NK-92 (cell line): ENCODE results near the gene ITPR3.

Experiments used
- DNase-seq: peaks from one replicate; lab custom pipeline; 2025; ENCODE audit not compliant: unreplicated experiment; lab: John Stamatoyannopoulos, UW

ITPR3 gene

DNA sequence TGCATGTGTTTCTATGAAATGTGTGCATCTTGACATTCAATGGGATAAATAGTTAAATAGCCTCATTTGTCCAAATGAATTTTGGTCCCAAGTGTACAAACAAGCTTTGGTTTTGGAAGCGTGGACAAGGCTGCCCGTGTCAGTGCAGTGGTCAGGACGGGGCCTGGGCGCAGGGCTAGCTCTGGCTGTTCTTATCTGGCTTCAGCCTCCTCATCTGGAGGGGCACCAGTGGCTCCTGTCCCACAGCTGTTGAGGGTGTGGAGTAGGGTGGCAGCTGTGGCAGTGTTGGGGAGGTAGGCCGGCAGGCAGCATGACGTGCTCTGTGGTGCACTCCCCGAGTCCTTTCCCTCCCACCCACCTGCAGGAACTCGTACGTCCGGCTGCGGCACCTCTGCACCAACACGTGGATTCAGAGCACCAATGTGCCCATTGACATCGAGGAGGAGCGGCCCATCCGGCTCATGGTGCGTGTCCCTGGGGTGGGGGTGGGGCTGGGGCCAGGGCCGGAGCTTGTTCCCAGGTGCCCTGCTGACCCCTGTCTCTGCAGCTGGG lies 43.5 kb downstream of the ITPR3 start:
- no peak for DNase-seq

DNA sequence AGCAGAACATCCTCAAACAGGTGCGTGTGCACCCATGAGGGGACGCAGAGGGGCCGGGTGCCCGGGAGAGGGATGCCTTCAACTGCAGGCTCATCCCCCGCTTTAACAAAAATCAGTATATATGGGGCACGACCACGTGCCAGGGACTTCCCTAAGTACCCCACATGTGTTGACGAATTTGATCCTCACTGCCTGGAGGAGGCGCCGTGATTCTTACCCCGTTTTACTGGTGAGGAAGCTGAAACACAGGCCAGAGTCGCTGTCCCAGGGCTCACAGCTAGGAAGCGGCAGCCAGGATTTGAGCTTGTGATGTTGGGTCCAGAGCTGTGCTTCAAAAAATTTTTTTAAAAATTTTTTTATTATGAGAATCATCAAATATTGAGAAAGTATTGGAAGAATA lies 44.8 kb downstream of the ITPR3 start:
- no peak for DNase-seq

DNA sequence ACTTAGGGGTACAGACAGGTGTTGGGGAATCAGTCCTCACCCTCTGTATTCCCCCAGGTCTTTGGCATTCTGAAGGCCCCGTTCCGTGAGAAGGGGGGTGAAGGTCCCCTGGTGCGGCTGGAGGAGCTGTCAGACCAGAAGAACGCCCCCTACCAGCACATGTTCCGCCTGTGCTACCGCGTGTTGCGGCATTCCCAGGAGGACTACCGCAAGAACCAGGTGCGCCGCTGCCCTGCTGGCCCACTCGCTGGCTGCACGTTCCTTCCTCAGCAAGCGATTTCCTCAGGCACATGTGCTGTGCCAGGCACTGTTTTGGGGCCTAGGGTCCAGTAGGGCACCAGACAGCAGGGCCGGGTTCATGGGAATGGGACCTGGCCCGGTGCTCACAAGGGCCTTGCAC lies 46.0 kb downstream of the ITPR3 start:
- no peak for DNase-seq

DNA sequence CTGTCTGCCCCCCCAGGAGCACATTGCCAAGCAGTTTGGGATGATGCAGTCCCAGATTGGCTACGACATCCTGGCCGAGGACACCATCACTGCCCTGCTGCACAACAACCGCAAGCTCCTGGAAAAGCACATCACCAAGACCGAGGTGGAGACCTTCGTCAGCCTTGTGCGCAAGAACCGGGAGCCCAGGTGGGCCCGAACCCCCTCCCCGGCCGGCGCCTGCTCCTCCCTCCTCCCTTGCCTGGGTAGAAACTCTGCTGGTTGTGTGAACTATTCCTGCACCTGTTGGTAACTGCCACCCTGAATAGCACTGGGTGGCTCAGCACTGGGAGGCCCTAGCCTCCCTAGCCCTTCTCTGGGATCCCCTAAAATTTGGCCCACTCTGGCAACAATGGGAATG lies 46.7 kb downstream of the ITPR3 start:
- no peak for DNase-seq

DNA sequence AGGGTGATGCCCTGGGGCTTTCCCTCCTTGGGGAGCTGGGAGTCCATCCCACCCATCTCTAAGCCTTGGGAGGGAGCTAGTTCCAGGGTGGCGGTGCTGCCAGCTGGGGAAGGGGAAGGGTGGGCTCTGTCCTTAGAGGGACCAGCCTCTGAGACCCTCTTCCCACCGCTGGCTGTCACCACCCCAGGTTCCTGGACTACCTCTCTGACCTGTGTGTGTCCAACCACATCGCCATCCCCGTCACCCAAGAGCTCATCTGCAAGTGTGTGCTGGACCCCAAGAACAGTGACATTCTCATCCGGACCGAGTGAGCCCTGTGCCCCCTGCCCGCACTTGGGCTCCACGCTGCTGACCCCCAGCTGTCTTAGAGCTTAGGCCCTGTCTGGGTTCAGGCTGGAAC lies 47.2 kb downstream of the ITPR3 start:
- no peak for DNase-seq

DNA sequence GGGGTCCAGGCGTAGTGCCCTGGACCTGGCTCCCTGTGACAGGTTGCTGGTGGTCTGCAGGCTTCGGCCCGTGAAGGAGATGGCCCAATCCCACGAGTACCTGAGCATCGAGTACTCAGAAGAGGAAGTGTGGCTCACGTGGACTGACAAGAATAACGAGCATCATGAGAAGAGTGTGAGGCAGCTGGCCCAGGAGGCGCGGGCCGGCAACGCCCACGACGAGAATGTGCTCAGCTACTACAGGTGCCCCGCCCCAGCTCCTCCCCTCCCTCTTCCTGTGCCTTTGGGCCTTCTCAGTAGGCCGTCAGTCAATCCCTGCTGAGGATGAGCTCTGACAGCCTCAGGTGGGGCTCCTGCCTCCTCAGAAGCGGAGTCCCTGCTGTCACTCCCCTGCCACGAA lies 47.8 kb downstream of the ITPR3 start:
- DNase-seq = no peak

DNA sequence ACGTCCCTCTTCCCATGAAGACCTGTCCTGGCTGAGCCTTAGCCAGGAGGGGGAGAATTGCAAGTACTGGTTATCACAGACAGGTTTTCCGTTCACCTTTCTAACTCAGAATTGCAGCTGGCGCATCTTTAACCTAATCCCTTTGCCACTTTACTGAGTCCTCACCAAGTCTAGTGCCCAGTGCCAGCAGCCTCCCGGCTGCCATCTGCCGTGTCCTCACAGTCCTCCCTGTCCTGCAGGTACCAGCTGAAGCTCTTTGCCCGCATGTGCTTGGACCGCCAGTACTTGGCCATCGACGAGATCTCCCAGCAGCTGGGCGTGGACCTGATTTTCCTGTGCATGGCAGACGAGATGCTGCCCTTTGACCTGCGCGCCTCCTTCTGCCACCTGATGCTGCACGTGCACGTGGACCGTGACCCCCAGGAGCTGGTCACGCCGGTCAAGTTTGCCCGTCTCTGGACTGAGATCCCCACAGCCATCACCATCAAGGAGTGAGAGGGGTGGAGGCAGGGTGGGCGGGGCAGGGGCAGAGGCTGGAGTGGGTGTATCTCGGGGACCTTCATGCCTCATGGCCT lies 49.1 kb downstream of the ITPR3 start:
- DNase-seq = no peak

DNA sequence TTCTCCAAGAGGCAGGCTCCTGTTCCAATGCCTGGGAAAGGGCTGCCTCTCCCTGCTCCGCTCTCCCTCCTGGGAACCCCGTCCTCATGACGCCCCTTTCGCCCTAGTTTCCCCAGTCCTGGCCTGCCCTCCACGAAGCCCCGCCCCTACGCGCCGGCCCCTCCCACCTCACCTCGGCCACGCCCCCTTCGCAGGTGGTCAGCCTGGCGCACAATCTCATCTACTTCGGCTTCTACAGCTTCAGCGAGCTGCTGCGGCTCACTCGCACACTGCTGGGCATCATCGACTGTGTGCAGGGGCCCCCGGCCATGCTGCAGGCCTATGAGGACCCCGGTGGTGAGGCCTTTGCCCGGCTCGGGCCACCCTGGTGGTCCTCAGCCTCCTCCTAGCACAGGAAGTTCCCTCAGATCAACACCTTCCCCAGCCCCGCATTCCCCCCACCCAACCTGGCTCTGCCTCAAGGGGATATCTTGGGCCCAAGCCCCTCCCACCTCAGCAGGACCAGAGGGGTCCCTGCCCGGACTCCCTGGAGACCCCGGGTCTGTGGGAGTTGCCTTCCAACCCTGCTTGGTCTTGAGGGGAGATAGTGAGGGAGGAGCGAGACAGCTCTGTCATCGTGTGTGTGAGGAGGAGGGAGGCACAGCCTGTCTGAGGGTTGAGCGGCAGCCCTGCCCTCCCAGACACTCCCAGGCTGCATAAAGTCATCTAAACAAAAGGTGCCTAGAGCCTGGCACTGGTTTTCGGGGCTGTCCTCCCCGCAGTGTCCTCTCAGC lies 50.0 kb downstream of the ITPR3 start:
- DNase-seq = no peak

DNA sequence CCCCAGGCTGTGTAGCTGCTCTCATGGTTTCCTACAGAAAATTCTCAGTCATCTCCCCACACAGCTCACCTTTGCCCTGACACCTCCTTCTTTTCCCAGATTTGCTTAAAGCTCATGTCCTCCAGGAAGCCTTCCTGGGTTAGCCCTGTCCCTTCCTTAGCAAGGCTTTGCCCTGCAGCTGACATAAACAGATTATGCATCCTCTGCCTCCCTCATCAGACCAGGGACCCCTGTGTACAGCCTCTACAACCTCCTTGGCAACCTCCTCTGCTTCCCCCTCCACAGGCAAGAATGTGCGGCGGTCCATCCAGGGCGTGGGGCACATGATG lies 50.6 kb downstream of the ITPR3 start:
- no peak for DNase-seq

DNA sequence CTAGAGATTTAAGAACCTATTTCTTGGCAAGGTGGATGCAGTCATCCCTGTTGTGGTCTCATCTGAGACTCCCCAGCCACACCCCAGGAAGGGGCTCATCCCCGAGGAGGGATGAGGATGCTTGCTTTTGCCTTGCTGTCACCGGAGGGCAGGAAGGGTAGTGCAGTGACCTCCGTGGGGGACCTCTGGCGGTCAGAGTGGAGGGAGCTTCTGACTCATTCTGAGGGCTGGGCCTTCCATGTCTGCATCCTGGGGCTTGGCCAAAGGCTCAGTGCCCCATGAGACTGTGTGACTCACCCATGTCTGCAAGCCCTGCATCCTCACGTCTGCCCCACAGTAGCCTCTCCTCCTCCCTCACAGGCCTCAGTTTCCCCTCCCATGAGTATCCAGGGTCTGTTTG lies 51.7 kb downstream of the ITPR3 start:
- DNase-seq = no peak

DNA sequence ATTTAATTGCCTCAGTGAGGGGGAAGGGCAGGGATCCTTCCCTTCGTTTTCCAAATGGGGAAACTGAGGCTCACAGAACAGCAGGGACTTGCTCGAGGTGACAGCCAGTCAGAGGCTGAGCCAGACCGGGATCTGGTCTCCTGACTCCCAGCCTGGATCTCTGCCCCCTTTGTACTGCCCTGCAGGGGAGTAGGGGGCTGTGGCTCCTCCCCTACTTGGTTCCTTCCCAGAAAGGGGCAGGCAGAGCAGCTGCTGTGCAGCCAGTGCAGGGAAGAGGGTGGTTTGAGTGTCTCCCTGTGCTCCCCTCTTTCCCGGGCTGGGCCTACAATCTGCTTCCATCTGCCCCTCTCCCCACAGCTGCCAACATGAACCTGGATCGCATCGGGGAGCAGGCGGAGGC lies 52.7 kb downstream of the ITPR3 start:
- no peak for DNase-seq

DNA sequence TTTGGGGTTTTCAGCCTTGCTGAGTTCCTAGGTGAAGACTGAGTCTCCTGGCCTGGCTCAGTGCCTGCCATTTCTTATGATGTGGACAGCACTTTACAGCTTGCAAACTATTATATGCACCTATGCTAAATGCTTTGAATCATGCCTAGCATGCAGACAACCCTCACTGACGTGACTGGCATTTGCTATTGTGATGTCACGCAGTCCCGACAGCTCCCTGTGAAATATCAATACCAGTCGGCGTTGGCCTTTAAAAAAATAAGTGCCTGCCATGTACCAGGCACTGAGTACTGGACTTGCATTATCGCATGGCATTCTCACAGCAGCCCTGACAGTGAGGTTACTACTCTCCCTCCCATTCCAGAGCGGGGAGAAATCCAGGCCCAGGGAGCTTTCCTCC lies 54.8 kb downstream of the ITPR3 start:
- no peak for DNase-seq

DNA sequence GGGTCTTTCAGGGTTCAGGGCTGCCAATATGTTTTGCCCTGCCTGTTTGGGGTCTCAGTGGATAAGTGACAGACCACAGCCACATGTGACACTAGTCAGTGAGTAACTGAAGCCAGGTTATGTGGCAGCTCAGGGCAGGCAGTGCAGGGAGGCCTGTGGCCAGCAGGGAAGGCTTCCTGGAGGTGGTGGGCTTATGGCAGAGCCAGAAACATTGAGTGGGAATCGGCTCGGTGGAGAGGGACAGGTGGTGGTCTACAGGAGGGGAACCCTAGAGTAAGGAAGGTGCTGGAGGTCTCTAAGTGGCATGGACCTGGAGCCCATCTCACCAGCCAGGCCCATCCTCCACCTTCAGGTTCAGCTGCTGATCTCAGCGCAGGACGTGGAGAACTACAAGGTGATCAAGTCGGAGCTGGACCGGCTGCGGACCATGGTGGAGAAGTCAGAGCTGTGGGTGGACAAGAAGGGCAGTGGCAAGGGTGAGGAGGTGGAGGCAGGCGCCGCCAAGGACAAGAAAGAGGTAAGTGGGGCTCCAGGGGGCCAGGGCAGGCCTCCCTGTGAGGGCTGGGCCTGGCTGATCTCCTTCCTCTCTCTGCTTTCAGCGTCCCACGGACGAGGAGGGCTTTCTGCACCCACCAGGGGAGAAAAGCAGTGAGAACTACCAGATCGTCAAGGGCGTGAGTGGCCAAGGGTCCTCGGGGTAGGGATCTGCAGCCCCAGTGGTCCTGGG lies 55.5 kb downstream of the ITPR3 start:
- DNase-seq = no peak

DNA sequence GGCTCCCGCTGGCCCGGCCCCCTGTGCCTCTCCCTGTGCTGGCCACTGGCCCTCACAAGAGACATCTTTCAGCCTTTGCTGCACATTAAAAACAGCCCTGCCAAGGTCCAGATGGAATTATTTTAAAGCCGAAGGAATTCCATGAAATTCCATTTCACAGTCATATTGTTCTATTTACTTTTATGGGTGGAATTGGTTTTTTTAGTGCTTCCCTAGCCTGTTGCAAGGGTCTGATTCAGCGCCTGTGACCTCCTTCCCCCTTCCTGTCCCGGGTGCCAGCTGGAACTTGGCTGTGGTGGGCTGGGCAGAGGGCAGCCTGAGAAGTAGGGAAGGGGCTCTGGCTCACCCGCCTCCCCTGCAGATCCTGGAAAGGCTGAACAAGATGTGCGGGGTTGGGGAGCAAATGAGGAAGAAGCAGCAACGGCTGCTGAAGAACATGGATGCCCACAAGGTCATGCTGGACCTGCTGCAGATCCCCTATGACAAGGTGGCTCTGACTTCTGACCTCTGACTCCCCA lies 56.1 kb downstream of the ITPR3 start:
- DNase-seq = no peak

DNA sequence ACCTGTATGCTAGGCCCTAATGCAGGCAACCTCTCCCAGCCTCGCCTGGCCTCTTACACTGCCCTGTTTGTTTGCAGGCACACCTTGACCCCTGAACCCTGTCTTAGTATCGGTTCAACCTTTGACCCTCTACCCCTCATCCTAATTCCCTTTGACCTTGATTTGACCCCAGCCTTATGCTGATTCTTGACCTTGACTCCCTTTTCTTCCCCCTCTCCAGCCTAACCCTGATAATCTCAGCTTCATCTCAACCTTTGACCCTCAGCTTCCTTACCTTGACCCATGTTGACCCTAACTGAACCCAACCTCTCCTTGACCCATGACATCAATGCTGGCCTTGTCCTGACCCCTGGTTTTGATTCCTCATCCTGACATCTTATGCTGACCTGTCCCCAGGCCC lies 56.6 kb downstream of the ITPR3 start:
- DNase-seq = no peak

DNA sequence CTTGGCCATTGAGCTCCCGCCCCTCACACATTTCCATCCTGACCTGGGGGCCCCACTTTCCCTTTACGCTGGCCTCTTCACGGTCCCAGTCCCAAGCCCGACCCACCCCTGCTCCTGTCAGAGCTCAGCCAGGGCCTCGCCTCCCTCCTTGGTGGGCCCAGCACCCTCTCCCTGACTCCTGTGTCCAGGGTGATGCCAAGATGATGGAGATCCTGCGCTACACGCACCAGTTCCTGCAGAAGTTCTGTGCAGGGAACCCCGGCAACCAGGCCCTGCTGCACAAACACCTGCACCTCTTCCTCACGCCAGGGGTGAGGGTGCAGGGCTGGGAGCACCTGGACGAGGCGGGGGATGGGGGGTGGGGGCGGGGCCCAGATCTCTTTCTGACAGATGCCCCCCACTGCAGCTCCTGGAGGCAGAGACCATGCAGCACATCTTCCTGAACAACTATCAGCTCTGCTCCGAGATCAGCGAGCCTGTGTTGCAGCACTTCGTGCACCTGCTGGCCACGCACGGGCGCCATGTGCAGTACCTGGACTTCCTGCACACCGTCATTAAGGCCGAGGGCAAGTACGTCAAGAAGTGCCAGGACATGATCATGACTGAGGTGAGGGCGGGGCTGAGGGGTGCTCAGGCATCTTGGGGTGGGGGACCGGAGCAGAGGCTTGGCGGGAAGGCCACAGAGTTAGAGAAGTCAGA lies 57.3 kb downstream of the ITPR3 start:
- DNase-seq = no peak

DNA sequence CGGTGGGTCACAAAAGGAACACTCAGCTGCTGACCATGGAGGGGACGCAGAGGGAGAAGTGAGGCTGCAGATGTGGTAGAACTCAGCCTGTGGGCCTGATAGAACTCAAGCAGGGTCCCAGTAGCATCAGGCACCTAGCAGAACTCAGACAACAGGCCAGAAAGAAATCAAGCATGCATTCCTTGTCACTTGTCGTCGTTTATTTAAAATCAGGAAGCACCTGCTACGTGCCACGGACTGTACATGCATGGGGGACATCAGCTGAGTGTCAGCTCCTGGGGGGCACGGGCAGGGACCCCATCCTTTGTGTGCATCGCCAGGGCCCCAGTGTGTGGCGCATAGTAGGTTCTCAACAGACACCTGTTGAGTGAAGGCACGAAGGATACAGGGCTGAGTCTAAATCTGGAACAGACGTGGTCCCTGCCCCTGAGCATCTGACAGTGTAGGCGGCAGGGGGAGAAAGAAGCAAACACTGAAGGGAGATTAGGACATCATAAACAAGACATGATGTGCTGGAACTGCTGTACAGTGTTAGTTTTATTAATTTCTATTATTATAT lies 57.9 kb downstream of the ITPR3 start:
- DNase-seq = no peak

DNA sequence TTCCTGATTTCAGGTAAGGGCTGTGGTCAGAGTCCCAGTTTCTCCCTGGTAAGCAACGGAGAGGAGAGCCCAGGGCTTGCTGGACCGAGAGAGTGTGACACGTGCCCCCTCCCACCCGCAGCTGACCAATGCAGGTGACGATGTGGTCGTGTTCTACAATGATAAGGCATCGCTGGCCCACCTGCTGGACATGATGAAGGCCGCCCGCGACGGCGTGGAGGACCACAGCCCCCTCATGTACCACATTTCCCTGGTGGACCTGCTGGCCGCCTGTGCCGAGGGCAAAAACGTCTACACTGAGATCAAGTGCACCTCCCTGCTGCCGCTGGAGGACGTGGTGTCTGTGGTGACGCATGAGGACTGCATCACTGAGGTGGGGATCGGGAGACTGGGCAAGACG lies 58.6 kb downstream of the ITPR3 start:
- DNase-seq = no peak

DNA sequence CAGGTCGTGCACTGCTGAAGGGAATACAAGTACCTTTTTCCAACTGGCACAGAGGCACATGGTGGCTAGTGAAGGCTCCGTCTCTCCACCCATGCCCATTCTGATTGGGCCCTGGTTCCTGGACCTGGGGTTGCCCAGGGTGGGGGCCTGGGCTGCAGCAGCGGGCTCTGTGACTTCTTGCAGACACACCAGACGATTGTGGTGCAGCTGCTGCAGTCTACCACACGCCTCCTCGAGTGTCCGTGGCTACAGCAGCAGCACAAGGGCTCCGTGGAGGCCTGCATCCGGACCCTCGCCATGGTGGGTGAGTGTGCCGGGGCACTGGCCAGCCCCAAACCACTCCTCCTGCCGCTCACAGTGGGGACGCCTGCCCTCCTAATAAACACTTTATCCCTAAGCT lies 61.2 kb downstream of the ITPR3 start:
- DNase-seq = no peak

DNA sequence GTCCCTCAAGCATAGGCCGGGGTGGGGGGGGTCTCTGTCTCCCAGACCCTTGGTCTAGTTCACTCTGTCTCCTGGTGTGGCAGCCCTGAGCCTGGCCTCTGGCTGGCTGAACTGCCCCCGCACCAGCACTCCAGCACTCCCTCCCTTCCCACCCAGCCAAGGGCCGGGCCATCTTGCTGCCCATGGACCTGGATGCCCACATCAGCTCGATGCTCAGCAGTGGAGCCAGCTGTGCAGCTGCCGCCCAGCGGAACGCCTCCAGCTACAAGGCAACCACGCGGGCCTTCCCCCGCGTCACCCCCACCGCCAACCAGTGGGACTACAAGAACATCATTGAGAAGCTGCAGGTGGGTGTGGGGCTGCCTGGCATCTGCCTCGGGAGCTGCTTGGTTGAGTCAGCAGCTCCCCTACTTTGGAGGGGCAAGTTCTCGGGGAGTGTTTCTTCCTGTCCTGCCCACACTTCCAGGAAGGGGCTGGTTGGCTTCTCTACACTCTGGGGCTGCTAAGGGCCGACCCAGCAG lies 62.0 kb downstream of the ITPR3 start:
- no peak for DNase-seq
